Left lobe of liver (tissue), 2 donors: ENCODE measurements around the gene ZDBF2. TPM values are rescaled to one million over a fixed set of nuclear protein-coding genes. Genes with fewer than 3 reads are reported as not detected.
"Not testable (repeated sequence)": the region's sequence is repeated elsewhere in the genome, so short reads cannot be mapped to it uniquely, and the experiment has no call there.

Experiments
- ATAC-seq: fragments of 200-7000 bp; cut with Tn5 transposase; one replicate; pipeline ENCODE4 v1.9.1; 2020; ENCODE audit warnings: mild to moderate bottlenecking, moderate library complexity
- DNase-seq: peaks from one replicate; pipeline ENCODE4 v3.0.0-alpha.2; 2020; ENCODE audit warnings: low spot score
- total RNA-seq: library from RNA; stranded (reverse); gene quantifications from one replicate; pipeline ENCODE4 v1.2.1, GENCODE V29; 2021
- donor health status: DM: no; HTN: no; CAD: no; lungs with moderate emphysema.
- donor health status: DM: no; HTN: yes; CAD: no.

The ZDBF2 gene
- total RNA-seq, 1 donor from 2014 or later = 4.5 TPM

GRCh38 chr2:206259376-206260187 lies 14.9 kb upstream of the ZDBF2 start:
- DNase-seq = no peak
- ATAC-seq = no peak

- ATAC-seq (peak; percentile 82), DNase-seq (no peak)
Observed at GRCh38 chr2:206260188-206261012, 14.1 kb upstream of the ZDBF2 start.

GRCh38 chr2:206263959-206264603 lies 10.4 kb upstream of the ZDBF2 start:
- DNase-seq = no peak
- no peak for ATAC-seq

GRCh38 chr2:206266130-206267125 lies 8.0 kb upstream of the ZDBF2 start:
- DNase-seq = no peak
- no peak for ATAC-seq

- DNase-seq = no peak
- no peak for ATAC-seq
Observed at GRCh38 chr2:206267567-206267966, 6.9 kb upstream of the ZDBF2 start.

GRCh38 chr2:206271065-206271464 lies 3.4 kb upstream of the ZDBF2 start:
- no peak for ATAC-seq

GRCh38 chr2:206273905-206274304 lies 558 bp upstream of the ZDBF2 start:
- DNase-seq (no peak), ATAC-seq (no peak)

More at GRCh38 chr2:206271065-206271464, 3.4 kb upstream of the ZDBF2 start:
- no peak for DNase-seq

- DNase-seq (no peak), ATAC-seq (peak; percentile 65)
Observed at GRCh38 chr2:206275312-206276055, 1.0 kb downstream of the ZDBF2 start.

GRCh38 chr2:206276169-206276942 lies 1.9 kb downstream of the ZDBF2 start:
- DNase-seq (no peak), ATAC-seq (no peak)

- DNase-seq (no peak), ATAC-seq (no peak)
Observed at GRCh38 chr2:206277503-206277902, 3.0 kb downstream of the ZDBF2 start.

- DNase-seq (no peak), ATAC-seq (no peak)
Observed at GRCh38 chr2:206282746-206283145, 8.3 kb downstream of the ZDBF2 start.

GRCh38 chr2:206287197-206287596 lies 12.7 kb downstream of the ZDBF2 start:
- ATAC-seq = no peak
- no peak for DNase-seq

GRCh38 chr2:206289391-206289790 lies 14.9 kb downstream of the ZDBF2 start:
- DNase-seq = no peak
- ATAC-seq = no peak

- DNase-seq = no peak
- no peak for ATAC-seq
Observed at GRCh38 chr2:206296128-206296527, 21.7 kb downstream of the ZDBF2 start.

GRCh38 chr2:206299608-206300007 lies 25.1 kb downstream of the ZDBF2 start:
- not testable (repeated sequence) for ATAC-seq, DNase-seq

- DNase-seq (no peak), ATAC-seq (no peak)
Observed at GRCh38 chr2:206305523-206306245, 31.2 kb downstream of the ZDBF2 start.

- ATAC-seq (no peak), DNase-seq (no peak)
Observed at GRCh38 chr2:206311026-206311425, 36.6 kb downstream of the ZDBF2 start.

GRCh38 chr2:206316141-206316540 lies 41.7 kb downstream of the ZDBF2 start:
- ATAC-seq = no peak
- DNase-seq = no peak
